Vagina (tissue), 2 donors: ENCODE measurements around the gene ZNF124. TPM values are rescaled to one million over a fixed set of nuclear protein-coding genes. Genes with fewer than 3 reads are reported as not detected.

Source experiments
- DNase-seq, 2 donors: peaks; one replicate each; pipeline ENCODE4 v3.0.0-alpha.2; 2017; ENCODE audit errors: extremely low spot score in 2 of 2
- H3K27ac ChIP-seq: fragments of 200-600 bp; sonication (generic); one replicate; pipeline ENCODE4 v1.5.1; 2019
- H3K27me3 ChIP-seq: fragments of 200-600 bp; sonication (generic); one replicate; pipeline ENCODE4 v1.5.1; 2019
- H3K36me3 ChIP-seq, 2 donors: fragments of 200-600 bp; sonication (generic); one replicate each; pipeline ENCODE4 v1.5.1; 2017 to 2019
- H3K4me1 ChIP-seq: fragments of 200-600 bp; sonication (generic); one replicate; pipeline ENCODE4 v1.5.1; 2019
- H3K4me3 ChIP-seq, 2 donors: fragments of 200-600 bp; sonication (generic); 1 replicate in 1 of 2; 2 replicates in 1 of 2; pipeline ENCODE4 v1.5.1; 2016 to 2019
- H3K9me3 ChIP-seq: fragments of 200-600 bp; sonication (generic); one replicate; pipeline ENCODE4 v1.5.1; 2019
- POLR2A ChIP-seq, 2 donors: fragments of 450-650 bp; IDR thresholded peaks; one replicate each; pipeline ENCODE4 v1.6.1; 2017; ENCODE audit warnings: antibody characterized with exemption in 2 of 2, mild to moderate bottlenecking in 2 of 2, moderate library complexity in 2 of 2
- POLR2AphosphoS5 ChIP-seq, 2 donors: sonication (generic); formaldehyde crosslinking; IDR thresholded peaks; one replicate each; pipeline ENCODE4 v1.9.0; 2017; ENCODE audit warnings: antibody characterized with exemption in 2 of 2, mild to moderate bottlenecking in 2 of 2, low read depth in 1 of 2; ENCODE audit not compliant: insufficient read depth in 1 of 2
- intact Hi-C: fragments of 100-400 bp; cut with DNase I; formaldehyde crosslinking; loops from one replicate; pipeline ENCODE4 v1.15.1; 2023
- total RNA-seq: library from RNA; depleted of rRNA; stranded (reverse); fragments of >200 nt; gene quantifications from one replicate; pipeline ENCODE4 v1.2.3, GENCODE V29; 2016
- TF ChIP-seq, protein P1 (sequence below), 3 experiments: fragments of 450-650 bp in 2 of 3; fragments of 200-600 bp in 1 of 3; sonication (generic) in 1 of 3; IDR thresholded peaks; one replicate each; pipeline ENCODE4 v1.5.1; 2017 to 2019; ENCODE audit warnings: antibody characterized with exemption in 3 of 3, mild to moderate bottlenecking in 2 of 3, moderate library complexity in 2 of 3

The ZNF124 gene
- total RNA-seq, 1 donor from 2014 or later, result 39.3 TPM

DNA sequence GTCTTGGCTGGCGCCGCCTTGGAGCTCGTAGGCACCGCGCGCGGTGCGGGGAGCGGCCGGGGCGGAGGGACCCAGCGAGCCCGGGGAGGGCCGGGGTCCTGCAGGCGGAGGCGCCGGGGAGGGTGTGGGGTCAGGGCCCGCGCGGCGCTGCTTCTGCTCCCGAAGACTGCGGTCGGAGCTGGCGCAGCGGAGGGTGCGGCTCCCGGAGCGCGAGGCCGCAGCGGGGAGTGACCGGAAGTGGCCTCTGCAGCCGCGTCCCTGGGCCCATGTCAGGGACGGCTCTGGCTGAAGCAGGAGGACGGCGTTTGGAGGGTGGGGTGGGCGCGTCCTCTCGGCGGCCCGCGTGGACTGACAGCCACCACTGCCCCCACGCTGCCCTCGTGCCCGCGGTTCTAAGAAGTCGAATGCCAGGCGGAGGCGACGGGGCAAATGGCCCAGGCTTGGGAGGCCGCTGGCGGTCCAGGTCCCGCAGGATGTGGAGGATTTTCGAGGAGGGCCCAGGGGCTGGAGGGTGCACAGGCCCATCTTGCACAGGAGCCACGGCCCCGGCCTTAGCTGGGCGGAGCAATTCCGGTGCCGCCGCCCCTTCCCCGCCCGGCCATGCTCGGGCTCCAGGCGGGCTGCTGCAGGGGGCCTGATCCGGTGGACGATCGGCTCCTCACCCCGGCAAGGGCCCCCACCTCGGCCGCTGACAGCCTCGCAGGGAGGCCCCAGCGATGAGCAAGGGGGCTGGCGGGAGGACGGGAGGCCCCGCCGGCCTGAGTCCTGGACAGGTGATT is 59.9 kb downstream of the ZNF124 start:
- intact Hi-C loops, result no loop called here
- TF ChIP-seq, protein P1, sequence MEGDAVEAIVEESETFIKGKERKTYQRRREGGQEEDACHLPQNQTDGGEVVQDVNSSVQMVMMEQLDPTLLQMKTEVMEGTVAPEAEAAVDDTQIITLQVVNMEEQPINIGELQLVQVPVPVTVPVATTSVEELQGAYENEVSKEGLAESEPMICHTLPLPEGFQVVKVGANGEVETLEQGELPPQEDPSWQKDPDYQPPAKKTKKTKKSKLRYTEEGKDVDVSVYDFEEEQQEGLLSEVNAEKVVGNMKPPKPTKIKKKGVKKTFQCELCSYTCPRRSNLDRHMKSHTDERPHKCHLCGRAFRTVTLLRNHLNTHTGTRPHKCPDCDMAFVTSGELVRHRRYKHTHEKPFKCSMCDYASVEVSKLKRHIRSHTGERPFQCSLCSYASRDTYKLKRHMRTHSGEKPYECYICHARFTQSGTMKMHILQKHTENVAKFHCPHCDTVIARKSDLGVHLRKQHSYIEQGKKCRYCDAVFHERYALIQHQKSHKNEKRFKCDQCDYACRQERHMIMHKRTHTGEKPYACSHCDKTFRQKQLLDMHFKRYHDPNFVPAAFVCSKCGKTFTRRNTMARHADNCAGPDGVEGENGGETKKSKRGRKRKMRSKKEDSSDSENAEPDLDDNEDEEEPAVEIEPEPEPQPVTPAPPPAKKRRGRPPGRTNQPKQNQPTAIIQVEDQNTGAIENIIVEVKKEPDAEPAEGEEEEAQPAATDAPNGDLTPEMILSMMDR (IDR thresholded peaks at IDR 0.05), result no peak
- TF ChIP-seq POLR2AphosphoS5 (IDR thresholded peaks at IDR 0.05; ENCODE audit: insufficient read depth in 1 of 2, low read depth in 1 of 2), result peak in 1 of 2 donors; percentile 73
- peak in 1 of 2 donors; percentile 29 for TF ChIP-seq POLR2A (IDR thresholded peaks at IDR 0.05)
- H3K4me1 ChIP-seq, result peaks cover 22% of the 10 kb centered on the region
- no peak for DNase-seq
- H3K36me3 ChIP-seq, result no peaks in the 10 kb centered on the region
- no peaks in the 10 kb centered on the region for H3K27me3 ChIP-seq
- H3K9me3 ChIP-seq, result no peaks in the 10 kb centered on the region
- peak overlapping the region; percentile 92 for H3K27ac ChIP-seq
- peak overlapping the region; percentile 69 to 70 for H3K4me3 ChIP-seq

DNA sequence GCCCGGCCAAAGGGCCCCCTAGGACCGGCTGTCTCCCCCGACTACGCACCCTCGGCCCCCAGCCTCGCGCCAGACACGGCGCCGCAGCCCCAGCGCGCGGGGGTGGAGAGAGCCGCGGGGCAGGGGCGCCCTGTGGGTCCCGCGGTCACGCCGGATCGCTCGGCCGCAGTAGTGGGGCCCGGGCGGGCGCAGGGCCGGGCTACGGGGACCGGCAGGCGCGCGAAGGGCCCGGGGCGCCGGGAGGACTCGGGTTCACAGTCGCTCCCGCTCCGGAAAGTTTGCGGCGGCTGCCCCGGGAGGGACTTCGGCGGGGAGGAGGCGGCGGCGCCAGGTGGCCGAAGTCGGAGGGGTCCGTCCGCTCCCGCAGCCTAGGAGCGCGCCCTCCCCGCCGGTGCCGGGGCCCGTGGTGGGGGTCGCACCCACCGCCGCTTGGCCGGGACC is 60.5 kb downstream of the ZNF124 start:
- TF ChIP-seq POLR2AphosphoS5 (IDR thresholded peaks at IDR 0.05; ENCODE audit: insufficient read depth in 1 of 2, low read depth in 1 of 2) (no peak), POLR2A (IDR thresholded peaks at IDR 0.05) (no peak)
- TF ChIP-seq, protein P1 (IDR thresholded peaks at IDR 0.05), result no peak
- H3K4me3 ChIP-seq, result peak overlapping the region; percentile 69 to 70

DNA sequence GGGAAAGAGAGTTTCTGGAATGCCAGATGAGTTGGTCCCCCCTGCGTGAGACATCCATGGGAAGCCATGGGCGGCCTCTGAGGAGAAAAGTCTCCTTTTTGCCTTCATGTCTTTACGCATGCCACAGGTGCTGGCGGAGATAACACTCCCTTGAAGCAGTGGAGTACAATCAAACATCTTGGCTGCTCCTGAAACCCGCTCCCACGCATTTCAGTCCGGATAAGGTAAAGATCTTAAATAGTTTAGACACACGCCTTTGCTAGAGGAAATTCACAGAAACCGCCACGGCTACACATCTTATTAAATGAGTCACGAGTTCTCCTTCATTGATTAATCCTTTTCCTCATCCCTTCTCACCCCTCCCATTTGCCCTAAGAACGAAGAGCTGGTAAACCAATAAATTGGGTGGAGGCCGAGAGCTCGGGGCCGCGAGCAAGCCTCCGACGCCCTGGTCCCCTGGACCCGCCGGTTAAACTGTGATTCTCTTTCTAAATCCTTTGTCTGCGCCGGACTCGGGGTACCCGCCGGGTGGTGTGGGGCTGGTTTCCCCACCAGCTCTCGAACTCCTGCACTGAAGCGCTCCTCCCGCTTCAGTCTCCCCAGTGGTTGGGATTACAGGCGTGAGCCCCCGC is 61.1 kb downstream of the ZNF124 start:
- Histone ChIP-seq H3K4me3 (peak overlapping the region; percentile 69 to 70), H3K27ac (peak overlapping the region; percentile 92), H3K27me3 (no peaks in the 10 kb centered on the region), H3K9me3 (no peaks in the 10 kb centered on the region), H3K36me3 (no peaks in the 10 kb centered on the region), H3K4me1 (peaks cover 22% of the 10 kb centered on the region)
- no peak for DNase-seq
- intact Hi-C loops, result no loop called here
- no peak for TF ChIP-seq POLR2AphosphoS5 (IDR thresholded peaks at IDR 0.05; ENCODE audit: insufficient read depth in 1 of 2, low read depth in 1 of 2)
- TF ChIP-seq POLR2A (IDR thresholded peaks at IDR 0.05), result no peak
- TF ChIP-seq, protein P1 (IDR thresholded peaks at IDR 0.05), result no peak

More for the DNA sequence above, 60.5 kb downstream of the ZNF124 start:
- no peaks in the 10 kb centered on the region for H3K36me3 ChIP-seq
- no peaks in the 10 kb centered on the region for H3K9me3 ChIP-seq
- H3K4me1 ChIP-seq, result peaks cover 22% of the 10 kb centered on the region
- H3K27me3 ChIP-seq, result no peaks in the 10 kb centered on the region
- intact Hi-C loops, result no loop called here
- DNase-seq, result no peak
- peak overlapping the region; percentile 92 for H3K27ac ChIP-seq

DNA sequence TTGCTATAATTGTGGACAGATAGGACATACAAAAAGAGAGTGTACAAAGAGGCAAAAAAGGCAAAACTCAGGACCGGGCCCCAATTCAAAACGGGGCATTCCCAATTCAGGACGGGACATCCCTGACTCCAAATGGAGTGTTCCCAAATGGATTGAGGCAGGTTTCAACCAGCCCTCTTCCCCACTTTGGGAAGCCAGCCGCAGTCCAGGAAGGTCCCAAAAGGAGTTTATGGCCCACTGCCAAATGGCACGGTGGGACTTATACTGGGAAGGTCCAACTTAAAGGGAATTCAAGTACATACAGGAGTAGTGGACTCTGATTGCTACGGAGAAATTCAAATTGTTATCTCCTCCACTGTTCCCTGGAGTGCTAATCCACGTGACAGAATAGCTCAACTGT is 64.1 kb downstream of the ZNF124 start:
- H3K9me3 ChIP-seq, result no peaks in the 10 kb centered on the region
- H3K4me3 ChIP-seq, result no peak overlapping the region
- no peak overlapping the region for H3K27ac ChIP-seq
- no peak for TF ChIP-seq POLR2A (IDR thresholded peaks at IDR 0.05)
- TF ChIP-seq, protein P1 (IDR thresholded peaks at IDR 0.05), result no peak
- TF ChIP-seq POLR2AphosphoS5 (IDR thresholded peaks at IDR 0.05; ENCODE audit: insufficient read depth in 1 of 2, low read depth in 1 of 2), result no peak
- intact Hi-C loops, result no loop called here
- H3K27me3 ChIP-seq, result no peaks in the 10 kb centered on the region
- no peaks in the 10 kb centered on the region for H3K36me3 ChIP-seq
- peak in 1 of 2 donors; percentile 56 for DNase-seq
- H3K4me1 ChIP-seq, result peaks cover 40% of the 10 kb centered on the region
